K562 (cell line): ENCODE measurements around the gene FBXO15. TPM values are rescaled to one million over a fixed set of nuclear protein-coding genes. Genes with fewer than 3 reads are reported as not detected.

Experiments used
- HDAC1 ChIP-seq, 2 experiments: fragments of 450-650 bp; IDR thresholded peaks; 2 replicates each; pipeline ENCODE4 v1.6.1; 2016 to 2017; ENCODE audit warnings: inconsistent platforms in 1 of 2, mild to moderate bottlenecking in 1 of 2, moderate library complexity in 1 of 2
- KLF13 ChIP-seq: fragments of 450-650 bp; IDR thresholded peaks from 2 replicates; pipeline ENCODE4 v1.6.1; 2016; ENCODE audit warnings: missing genetic modification characterization, low read depth, mild to moderate bottlenecking, missing compliant biosample characterization, moderate library complexity, borderline replicate concordance
- LCOR ChIP-seq: sonication (generic); formaldehyde crosslinking; IDR thresholded peaks from 2 replicates; pipeline ENCODE4 v1.8.0; 2022; ENCODE audit warnings: mild to moderate bottlenecking, missing genetic modification reagents
- MNT ChIP-seq, 2 experiments: fragments of 450-650 bp; conservative IDR thresholded peaks; 2 replicates each; pipeline ENCODE4 v1.6.1; 2017; ENCODE audit warnings: mild to moderate bottlenecking in 2 of 2, moderate library complexity in 2 of 2
- NONO ChIP-seq, 2 experiments: fragments of 200-400 bp in 1 of 2; fragments of 450-650 bp in 1 of 2; formaldehyde crosslinking in 1 of 2; IDR thresholded peaks; 2 replicates each; pipeline ENCODE4 v1.6.1; 2017; ENCODE audit warnings: low read depth in 2 of 2, mild to moderate bottlenecking in 2 of 2, moderate library complexity in 2 of 2, low read length in 1 of 2
- POLR2AphosphoS2 ChIP-seq: IDR thresholded peaks from 2 replicates; pipeline ENCODE4 v1.6.1; 2012; ENCODE audit warnings: low read length, improper control_type of control experiment
- RBM15 ChIP-seq: fragments of 200-400 bp; formaldehyde crosslinking; IDR thresholded peaks from 2 replicates; pipeline ENCODE4 v1.6.1; 2018; ENCODE audit warnings: mild to moderate bottlenecking, low read length, moderate library complexity; ENCODE audit not compliant: insufficient read depth
- RFX1 ChIP-seq: fragments of 450-650 bp; IDR thresholded peaks from 2 replicates; pipeline ENCODE4 v1.6.1; 2016; ENCODE audit warnings: mild to moderate bottlenecking, moderate library complexity
- STAT5A ChIP-seq: IDR thresholded peaks from 2 replicates; pipeline ENCODE4 v1.6.1; 2012; ENCODE audit warnings: low read length, inconsistent platforms, borderline replicate concordance
- THAP12 ChIP-seq: fragments of 250-450 bp; sonication (Bioruptor Pico); IDR thresholded peaks from 2 replicates; pipeline ENCODE4 v1.9.0; 2021; ENCODE audit warnings: mild to moderate bottlenecking, inconsistent platforms
- ZBTB7A ChIP-seq: IDR thresholded peaks from 2 replicates; pipeline ENCODE4 v1.6.1; 2011; ENCODE audit warnings: low read depth, mild to moderate bottlenecking, low read length, moderate library complexity, borderline replicate concordance; ENCODE audit not compliant: control insufficient read depth
- ZFX ChIP-seq: sonication (generic); formaldehyde crosslinking; IDR thresholded peaks from 2 replicates; pipeline ENCODE4 v1.8.0; 2022; ENCODE audit warnings: mild to moderate bottlenecking, missing genetic modification reagents, moderate library complexity
- ZNF212 ChIP-seq: fragments of 450-650 bp; formaldehyde crosslinking; IDR thresholded peaks from 2 replicates; pipeline ENCODE4 v1.4.0; 2020; ENCODE audit warnings: mild to moderate bottlenecking
- ZNF445 ChIP-seq: fragments of 250-450 bp; sonication (Bioruptor Pico); IDR thresholded peaks from 2 replicates; pipeline ENCODE4 v1.4.0; 2020; ENCODE audit warnings: low read depth, mild to moderate bottlenecking, moderate library complexity
- ZNF717 ChIP-seq: fragments of 250-450 bp; sonication (Bioruptor Pico); IDR thresholded peaks from 2 replicates; pipeline ENCODE4 v1.5.0; 2021
- polyA plus RNA-seq, 8 experiments: library from polyadenylated mRNA; depleted of rRNA in 4 of 8; stranded (reverse) in 5 of 8; unstranded in 3 of 8; fragments of >200 nt; fragmentation: Nextera tagmentation in 2 of 8; fragmentation: Illumina TruSeq in 1 of 8; extraction: Ambion mirVana in 2 of 8; extraction: Trizol in 1 of 8; gene quantifications; 2 replicates each; pipeline versions ENCODE4 v1.2.1 to v1.2.3, GENCODE V29; 2011 to 2014; ENCODE audit warnings: inconsistent platforms in 1 of 8, missing spikeins in 1 of 8
- total RNA-seq, 7 experiments: library from RNA; depleted of rRNA in 6 of 7; stranded (reverse); fragments of >200 nt in 6 of 7; fragmentation: Illumina TruSeq in 2 of 7; extraction: Trizol in 2 of 7; gene quantifications; 2 replicates each; pipeline versions ENCODE4 v1.2.1 to v1.2.3, GENCODE V29; 2011 to 2021; ENCODE audit warnings: low replicate concordance in 1 of 7
- TF ChIP-seq, protein P1 (sequence below): fragments of 200-800 bp; sonication (Bioruptor generic); IDR thresholded peaks from 2 replicates; pipeline ENCODE4 v1.6.1; 2017; ENCODE audit warnings: missing genetic modification characterization, missing compliant biosample characterization

The FBXO15 gene
- total and polyA plus RNA-seq, 9 of the 15 experiments (the other 6 are each of a cell fraction or from before 2014, with no cell fraction given), result 0.07 to 0.43 (median 0.27) TPM; not detected in 1

DNA sequence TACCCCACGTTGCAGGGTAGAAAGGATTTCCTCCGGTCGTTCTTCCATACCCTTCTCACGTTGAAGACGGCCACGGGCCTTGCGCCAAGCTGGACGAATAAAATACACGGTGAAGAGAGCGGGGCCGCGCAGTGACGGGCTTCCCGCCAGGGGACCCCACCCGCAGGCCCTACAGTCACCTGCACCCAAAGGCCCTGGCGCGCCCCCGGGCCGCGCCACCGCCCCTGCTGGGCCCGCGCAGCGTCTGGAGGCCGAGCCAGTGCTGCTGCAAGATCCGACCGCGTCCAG, 199 bp downstream of the FBXO15 start (continued):
- no peak for TF ChIP-seq KLF13
- TF ChIP-seq RBM15, result no peak
- no peak for TF ChIP-seq ZNF717 (CRISPR knock-in tag)
- TF ChIP-seq MNT (conservative IDR thresholded peaks at IDR 0.05), result no peak
- peak in 1 of 2 experiments; percentile 53; a peak in 1 of 4 replicates for TF ChIP-seq HDAC1 (IDR thresholded peaks at IDR 0.05)
- TF ChIP-seq ZNF212 (CRISPR knock-in tag), result no peak
- TF ChIP-seq RFX1, result no peak
- TF ChIP-seq ZNF445 (CRISPR knock-in tag), result no peak
- no peak for TF ChIP-seq NONO (IDR thresholded peaks at IDR 0.05; ENCODE audit: low read depth in 2 of 2, low read length in 1 of 2)
- TF ChIP-seq ZFX (CRISPR knock-in tag), result peak; percentile 57; the same call in 1 of the 2 replicates
- peak; percentile 30; the same call in 1 of the 2 replicates for TF ChIP-seq ZBTB7A
- TF ChIP-seq, protein P1, sequence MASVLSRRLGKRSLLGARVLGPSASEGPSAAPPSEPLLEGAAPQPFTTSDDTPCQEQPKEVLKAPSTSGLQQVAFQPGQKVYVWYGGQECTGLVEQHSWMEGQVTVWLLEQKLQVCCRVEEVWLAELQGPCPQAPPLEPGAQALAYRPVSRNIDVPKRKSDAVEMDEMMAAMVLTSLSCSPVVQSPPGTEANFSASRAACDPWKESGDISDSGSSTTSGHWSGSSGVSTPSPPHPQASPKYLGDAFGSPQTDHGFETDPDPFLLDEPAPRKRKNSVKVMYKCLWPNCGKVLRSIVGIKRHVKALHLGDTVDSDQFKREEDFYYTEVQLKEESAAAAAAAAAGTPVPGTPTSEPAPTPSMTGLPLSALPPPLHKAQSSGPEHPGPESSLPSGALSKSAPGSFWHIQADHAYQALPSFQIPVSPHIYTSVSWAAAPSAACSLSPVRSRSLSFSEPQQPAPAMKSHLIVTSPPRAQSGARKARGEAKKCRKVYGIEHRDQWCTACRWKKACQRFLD (CRISPR knock-in tag), result no peak
- no peak for TF ChIP-seq STAT5A
- TF ChIP-seq POLR2AphosphoS2, result no peak
- TF ChIP-seq LCOR (CRISPR knock-in tag), result 0 out of 2 replicates have a peak, but pooled peaks have one; percentile 24
- TF ChIP-seq THAP12 (CRISPR knock-in tag), result no peak
